Karpas-422 (cell line): ENCODE measurements around the gene OR1J4. TPM values are rescaled to one million over a fixed set of nuclear protein-coding genes. Genes with fewer than 3 reads are reported as not detected.

Source experiments
- DNase-seq: peaks from one replicate; pipeline ENCODE4 v3.0.0-alpha.2; 2015
- H2AFZ ChIP-seq: fragments of 200-600 bp; sonication (generic); 2 replicates; pipeline ENCODE4 v1.6.1; 2014; ENCODE audit warnings: antibody characterized with exemption, low read length, mixed read lengths
- H3K27ac ChIP-seq: fragments of 200-600 bp; sonication (generic); 2 replicates; pipeline ENCODE4 v1.5.1; 2014; ENCODE audit warnings: mild to moderate bottlenecking, low read length, moderate library complexity
- H3K27me3 ChIP-seq: fragments of 200-600 bp; sonication (generic); 2 replicates; pipeline ENCODE4 v1.6.1; 2014; ENCODE audit warnings: low read length, mixed read lengths
- H3K36me3 ChIP-seq: fragments of 200-600 bp; sonication (generic); 2 replicates; pipeline ENCODE4 v1.6.1; 2014; ENCODE audit warnings: low read length, mixed read lengths; ENCODE audit not compliant: insufficient read depth
- H3K4me1 ChIP-seq: fragments of 200-600 bp; sonication (generic); 2 replicates; pipeline ENCODE4 v1.6.1; 2014; ENCODE audit warnings: mild to moderate bottlenecking, low read length, mixed read lengths
- H3K4me2 ChIP-seq: fragments of 200-600 bp; sonication (generic); 2 replicates; pipeline ENCODE4 v1.6.1; 2014; ENCODE audit warnings: low read length, low read depth, mild to moderate bottlenecking; ENCODE audit not compliant: poor library complexity, severe bottlenecking
- H3K4me3 ChIP-seq: fragments of 200-600 bp; sonication (generic); 2 replicates; pipeline ENCODE4 v1.5.1; 2014; ENCODE audit warnings: mild to moderate bottlenecking, antibody characterized with exemption, low read length, mixed read lengths
- H3K79me2 ChIP-seq: fragments of 200-600 bp; sonication (generic); 2 replicates; pipeline ENCODE4 v1.6.1; 2014; ENCODE audit warnings: mild to moderate bottlenecking, low read length, mixed read lengths
- H3K9ac ChIP-seq: fragments of 200-600 bp; sonication (generic); 2 replicates; pipeline ENCODE4 v1.6.0; 2014; ENCODE audit warnings: low read length
- H3K9me2 ChIP-seq: fragments of 200-600 bp; sonication (generic), shearing (Covaris generic); replicated peaks from 2 replicates; pipeline ENCODE4 v1.6.0; 2014; ENCODE audit warnings: mild to moderate bottlenecking, low read length, moderate library complexity; ENCODE audit not compliant: insufficient read depth
- H3K9me3 ChIP-seq: fragments of 300-700, 200-600 bp; sonication (generic); 2 replicates; pipeline ENCODE4 v1.6.1; 2014; ENCODE audit warnings: low read length, mixed read lengths
- H4K20me1 ChIP-seq: fragments of 200-600 bp; sonication (generic); 2 replicates; pipeline ENCODE4 v1.6.1; 2014; ENCODE audit warnings: mild to moderate bottlenecking, antibody characterized with exemption, low read length, low read depth; ENCODE audit not compliant: insufficient read depth
- total RNA-seq: library from RNA; depleted of rRNA; stranded (reverse); fragments of >200 nt; shearing (Covaris generic); gene quantifications from 2 replicates; pipeline ENCODE4 v1.2.3, GENCODE V29; 2014; ENCODE audit warnings: low replicate concordance; rRNA removed

Gene OR1J4
- total RNA-seq, 1 experiment from 2014 or later: not detected

DNA sequence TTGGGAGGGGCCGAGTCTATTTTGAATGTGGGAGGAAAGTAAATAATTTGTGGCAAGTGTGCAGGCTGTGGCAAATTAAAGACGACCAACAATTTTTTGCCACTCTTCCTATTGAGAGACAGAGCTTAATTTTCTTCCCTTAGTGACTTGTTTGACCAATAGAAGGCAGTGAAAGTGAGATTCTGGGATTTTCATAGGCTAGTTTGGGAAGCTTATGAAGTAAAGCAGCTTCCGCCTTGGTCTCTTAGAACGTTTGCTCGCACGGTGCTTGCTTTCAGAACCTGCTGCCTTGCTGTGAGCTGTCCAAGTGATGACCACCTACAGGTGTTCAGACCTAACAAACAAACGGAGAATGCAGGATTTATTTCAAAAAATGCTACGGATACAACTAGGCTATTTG lies 27.3 kb downstream of the OR1J4 start:
- Histone ChIP-seq H4K20me1 (no peaks in the 10 kb centered on the region), H3K4me2 (no peak overlapping the region), H3K27me3 (no peaks in the 10 kb centered on the region), H3K9ac (no peak overlapping the region), H3K4me3 (no peak overlapping the region), H3K9me3 (no peaks in the 10 kb centered on the region), H3K4me1 (no peaks in the 10 kb centered on the region), H3K27ac (no peak overlapping the region), H3K36me3 (no peaks in the 10 kb centered on the region), H3K79me2 (no peaks in the 10 kb centered on the region), H3K9me2 (no peaks in the 10 kb centered on the region), H2AFZ (no peak overlapping the region)
- DNase-seq: no peak

DNA sequence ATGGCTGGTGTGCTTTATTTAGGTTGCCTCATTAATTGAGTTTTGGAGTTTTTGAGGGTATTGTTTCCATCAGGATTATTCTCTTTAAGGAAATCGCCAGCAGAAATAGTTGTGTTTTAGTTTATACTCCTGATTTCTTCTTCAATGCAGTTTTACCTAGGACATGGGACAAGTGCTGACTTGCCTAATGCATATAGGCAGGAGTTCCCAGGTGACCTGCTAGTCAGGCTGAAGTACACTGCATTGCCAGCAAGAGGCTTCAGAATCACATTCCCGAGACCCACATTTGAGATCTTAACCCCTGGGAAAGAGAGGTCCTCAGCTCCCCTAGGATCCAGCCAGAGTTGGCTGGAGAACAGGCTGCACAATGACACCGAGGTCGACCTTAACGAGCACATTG lies 32.4 kb downstream of the OR1J4 start:
- Histone ChIP-seq H2AFZ (no peak overlapping the region), H3K4me3 (no peak overlapping the region), H3K4me2 (no peak overlapping the region), H3K9ac (no peak overlapping the region), H3K9me2 (no peaks in the 10 kb centered on the region), H3K9me3 (no peaks in the 10 kb centered on the region), H3K79me2 (no peaks in the 10 kb centered on the region), H3K36me3 (no peaks in the 10 kb centered on the region), H3K27ac (no peak overlapping the region), H3K4me1 (no peaks in the 10 kb centered on the region), H3K27me3 (no peaks in the 10 kb centered on the region; the same call in 1 of the 2 replicates), H4K20me1 (no peaks in the 10 kb centered on the region)
- DNase-seq: no peak

DNA sequence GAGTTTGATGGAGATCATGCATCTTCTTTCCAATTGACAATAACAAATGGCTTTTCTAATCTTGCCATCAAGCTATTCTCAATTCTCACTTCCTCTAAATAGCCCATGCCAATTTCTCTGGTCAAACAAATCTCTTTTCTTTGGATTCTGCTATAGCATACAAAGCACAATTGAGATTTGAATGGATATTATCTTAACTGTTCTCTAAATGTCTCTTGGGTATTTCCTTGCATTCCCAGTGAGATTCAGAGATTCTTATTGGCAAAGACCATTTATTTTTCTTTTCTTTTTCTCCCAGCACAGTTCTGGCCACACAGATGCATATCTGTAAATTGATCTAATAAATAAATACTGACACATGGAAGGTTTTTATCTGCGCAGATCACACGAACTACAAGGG lies 33.9 kb downstream of the OR1J4 start, which contains the start of gene OR1N2:
TSS of gene OR1N2 (plus strand) at position 301 of the 400 bp plus-strand sequence. CDS start 100 bp downstream, outside the sequence.
- H3K27ac ChIP-seq: no peak within 1 kb of the TSS
- no peaks in the 10 kb centered on the region for H4K20me1 ChIP-seq
- no peaks in the 10 kb centered on the region for H3K79me2 ChIP-seq
- no peak within 1 kb of the TSS for H3K4me3 ChIP-seq
- H3K9me2 ChIP-seq: no peaks in the 10 kb centered on the region
- no peak for DNase-seq
- H2AFZ ChIP-seq: no peak within 1 kb of the TSS
- H3K9ac ChIP-seq: no peak within 1 kb of the TSS
- no peaks in the 10 kb centered on the region for H3K36me3 ChIP-seq
- H3K4me2 ChIP-seq: no peak within 1 kb of the TSS
- no peaks in the 10 kb centered on the region for H3K9me3 ChIP-seq
- no peaks in the 10 kb centered on the region; the same call in 1 of the 2 replicates for H3K27me3 ChIP-seq
- no peaks in the 10 kb centered on the region for H3K4me1 ChIP-seq

DNA sequence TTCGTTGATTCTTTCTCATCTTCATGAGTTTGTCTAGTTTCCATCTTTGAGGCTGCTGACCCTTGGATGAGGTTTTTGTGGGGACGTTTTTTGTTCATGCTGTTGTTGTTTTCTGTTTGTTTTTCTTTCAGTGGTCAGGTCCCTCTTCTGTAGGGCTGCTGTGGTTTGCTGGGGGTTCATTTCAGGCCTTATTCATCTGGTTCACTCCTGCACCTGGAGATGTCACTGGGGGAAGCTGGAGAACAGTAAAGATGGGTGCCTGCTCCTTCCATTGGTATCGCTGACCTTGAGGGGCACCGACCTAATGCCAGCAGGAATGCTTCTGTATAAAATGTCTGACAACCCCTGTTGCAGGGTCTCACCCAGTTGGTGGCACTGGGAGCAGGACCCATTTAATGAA lies 42.5 kb downstream of the OR1J4 start:
- Histone ChIP-seq H3K9me3 (no peaks in the 10 kb centered on the region), H3K9me2 (no peaks in the 10 kb centered on the region), H3K9ac (no peak overlapping the region), H3K4me3 (no peak overlapping the region), H3K27ac (no peak overlapping the region), H4K20me1 (no peaks in the 10 kb centered on the region), H3K36me3 (no peaks in the 10 kb centered on the region), H3K79me2 (no peaks in the 10 kb centered on the region), H3K4me1 (no peaks in the 10 kb centered on the region), H3K27me3 (no peaks in the 10 kb centered on the region), H2AFZ (no peak overlapping the region), H3K4me2 (no peak overlapping the region)
- DNase-seq: no peak

DNA sequence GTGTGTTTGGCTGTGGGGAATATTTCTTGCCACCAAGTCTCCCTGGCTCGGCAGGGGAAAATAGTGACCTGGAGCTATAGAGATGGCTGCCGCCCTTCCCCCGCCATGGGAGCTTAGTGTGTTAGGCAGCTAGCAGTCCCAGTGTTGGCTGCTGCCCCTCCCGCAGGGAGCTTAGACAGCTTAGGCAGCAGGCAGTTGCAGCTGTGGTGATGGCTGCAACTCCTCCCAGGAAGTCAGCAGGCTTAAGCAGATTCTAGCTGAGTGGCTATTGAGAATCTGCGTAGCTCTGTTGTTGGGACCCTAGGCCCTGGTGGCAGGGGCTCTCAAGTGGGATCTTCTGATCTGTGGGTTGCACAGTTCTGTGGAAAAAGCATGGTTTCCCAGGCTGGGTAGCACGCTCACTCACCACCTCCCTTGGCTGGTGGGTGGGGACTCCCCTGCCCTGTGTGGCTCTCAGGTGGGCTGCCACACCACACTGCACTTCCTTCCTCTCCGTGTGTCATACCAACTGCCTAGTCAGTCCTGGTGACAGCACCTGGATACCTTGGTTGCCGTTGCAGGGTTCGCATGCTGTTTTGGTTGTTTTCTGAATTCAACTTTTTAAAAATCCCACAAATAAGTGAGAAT lies 43.3 kb downstream of the OR1J4 start:
- H3K4me3 ChIP-seq: no peak overlapping the region
- H3K9me2 ChIP-seq: no peaks in the 10 kb centered on the region
- H3K9ac ChIP-seq: no peak overlapping the region
- no peaks in the 10 kb centered on the region for H3K4me1 ChIP-seq
- no peaks in the 10 kb centered on the region for H4K20me1 ChIP-seq
- H3K27me3 ChIP-seq: no peaks in the 10 kb centered on the region
- DNase-seq: no peak
- no peak overlapping the region for H3K27ac ChIP-seq
- no peak overlapping the region for H2AFZ ChIP-seq
- no peaks in the 10 kb centered on the region for H3K9me3 ChIP-seq
- no peak overlapping the region for H3K4me2 ChIP-seq
- H3K36me3 ChIP-seq: no peaks in the 10 kb centered on the region
- H3K79me2 ChIP-seq: no peaks in the 10 kb centered on the region

DNA sequence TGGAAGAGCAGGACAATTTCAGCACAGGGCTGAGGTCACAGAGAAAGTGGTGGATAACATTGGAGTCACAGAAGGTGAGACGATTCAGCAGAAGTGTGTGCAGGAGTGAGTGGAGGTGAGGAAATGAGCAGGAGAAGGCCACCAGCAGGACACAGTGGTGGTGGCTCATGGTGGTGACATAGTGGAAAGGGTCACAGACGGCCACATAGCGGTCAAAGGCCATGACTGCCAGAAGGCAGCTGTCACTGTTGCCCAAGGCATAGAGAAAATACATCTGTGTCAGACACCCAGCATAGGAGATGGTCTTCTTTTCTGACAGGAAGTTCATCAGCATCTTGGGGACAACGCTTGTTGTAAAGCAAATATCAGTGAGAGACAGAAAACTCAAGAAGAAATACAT lies 49.0 kb downstream of the OR1J4 start:
- no peaks in the 10 kb centered on the region for H4K20me1 ChIP-seq
- H3K9me3 ChIP-seq: no peaks in the 10 kb centered on the region
- H3K79me2 ChIP-seq: no peaks in the 10 kb centered on the region
- no peak overlapping the region for H2AFZ ChIP-seq
- H3K27ac ChIP-seq: no peak overlapping the region
- no peaks in the 10 kb centered on the region for H3K9me2 ChIP-seq
- no peak overlapping the region for H3K9ac ChIP-seq
- no peak for DNase-seq
- no peak overlapping the region for H3K4me2 ChIP-seq
- no peaks in the 10 kb centered on the region for H3K4me1 ChIP-seq
- H3K27me3 ChIP-seq: no peaks in the 10 kb centered on the region
- H3K4me3 ChIP-seq: no peak overlapping the region
- no peaks in the 10 kb centered on the region for H3K36me3 ChIP-seq

Other genes starting within 250 kb of the OR1J4 start
- 0.07 TPM in 1 of 2 replicates, not detected in the other for gene PTGS1, start 148.1 kb upstream of the OR1J4 start, total RNA-seq
- not detected in 2 replicates for gene OR1J1, start 41.2 kb upstream of the OR1J4 start, total RNA-seq
- gene OR1J2, start 8.3 kb upstream of the OR1J4 start, total RNA-seq: not detected in 2 replicates
- not detected in 2 replicates for gene OR1N1, start 8.2 kb downstream of the OR1J4 start, total RNA-seq
- gene OR1N2, start 34.0 kb downstream of the OR1J4 start, total RNA-seq: not detected in 2 replicates
- gene OR1L8, start 64.2 kb downstream of the OR1J4 start, total RNA-seq: 0.40 TPM in 1 of 2 replicates, not detected in the other
- not detected in 2 replicates for gene OR1Q1, start 95.6 kb downstream of the OR1J4 start, total RNA-seq
- gene OR1B1, start 138.5 kb downstream of the OR1J4 start, total RNA-seq: not detected in 2 replicates
- gene OR1L1, start 142.6 kb downstream of the OR1J4 start, total RNA-seq: not detected in 2 replicates
- not detected in 2 replicates for gene OR1L3, start 156.0 kb downstream of the OR1J4 start, total RNA-seq
- 0.78 TPM in 1 of 2 replicates, not detected in the other for gene OR1L4, start 204.8 kb downstream of the OR1J4 start, total RNA-seq
- not detected in 2 replicates for gene OR1L6, start 223.2 kb downstream of the OR1J4 start, total RNA-seq